ENCODE measurements around the gene PRF1.

DNA sequence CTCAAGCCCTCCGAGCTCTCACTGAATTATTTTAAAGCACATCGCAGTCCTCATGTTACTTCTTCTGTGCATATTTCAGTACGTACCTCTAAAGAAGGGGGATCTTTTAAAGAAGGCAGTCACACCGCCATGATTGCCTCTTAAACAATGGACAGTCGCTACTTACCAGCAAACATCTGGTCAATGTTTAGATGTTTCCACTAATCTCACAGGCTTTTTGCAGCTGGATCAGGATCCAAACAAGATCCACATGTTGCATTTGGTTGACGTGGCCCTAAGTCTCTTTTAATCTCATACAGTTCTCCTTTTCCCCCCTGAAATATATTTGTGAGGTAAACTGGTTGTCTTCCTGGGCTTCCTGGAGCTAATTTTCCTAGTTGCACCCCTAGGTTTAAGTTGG is 50.0 kb downstream of the PRF1 start:
- TF ChIP-seq, protein P1, sequence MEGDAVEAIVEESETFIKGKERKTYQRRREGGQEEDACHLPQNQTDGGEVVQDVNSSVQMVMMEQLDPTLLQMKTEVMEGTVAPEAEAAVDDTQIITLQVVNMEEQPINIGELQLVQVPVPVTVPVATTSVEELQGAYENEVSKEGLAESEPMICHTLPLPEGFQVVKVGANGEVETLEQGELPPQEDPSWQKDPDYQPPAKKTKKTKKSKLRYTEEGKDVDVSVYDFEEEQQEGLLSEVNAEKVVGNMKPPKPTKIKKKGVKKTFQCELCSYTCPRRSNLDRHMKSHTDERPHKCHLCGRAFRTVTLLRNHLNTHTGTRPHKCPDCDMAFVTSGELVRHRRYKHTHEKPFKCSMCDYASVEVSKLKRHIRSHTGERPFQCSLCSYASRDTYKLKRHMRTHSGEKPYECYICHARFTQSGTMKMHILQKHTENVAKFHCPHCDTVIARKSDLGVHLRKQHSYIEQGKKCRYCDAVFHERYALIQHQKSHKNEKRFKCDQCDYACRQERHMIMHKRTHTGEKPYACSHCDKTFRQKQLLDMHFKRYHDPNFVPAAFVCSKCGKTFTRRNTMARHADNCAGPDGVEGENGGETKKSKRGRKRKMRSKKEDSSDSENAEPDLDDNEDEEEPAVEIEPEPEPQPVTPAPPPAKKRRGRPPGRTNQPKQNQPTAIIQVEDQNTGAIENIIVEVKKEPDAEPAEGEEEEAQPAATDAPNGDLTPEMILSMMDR (IDR thresholded peaks at IDR 0.05; ENCODE audit: insufficient read depth, low read length): no peak
- TF ChIP-seq POLR2AphosphoS5 (IDR thresholded peaks at IDR 0.05; ENCODE audit: low read depth) (no peak), GABPA (IDR thresholded peaks at IDR 0.05; ENCODE audit: low read depth) (no peak), SPI1 (IDR thresholded peaks at IDR 0.05; ENCODE audit: borderline replicate concordance, low read depth) (no peak)
- TF ChIP-seq, protein P2, sequence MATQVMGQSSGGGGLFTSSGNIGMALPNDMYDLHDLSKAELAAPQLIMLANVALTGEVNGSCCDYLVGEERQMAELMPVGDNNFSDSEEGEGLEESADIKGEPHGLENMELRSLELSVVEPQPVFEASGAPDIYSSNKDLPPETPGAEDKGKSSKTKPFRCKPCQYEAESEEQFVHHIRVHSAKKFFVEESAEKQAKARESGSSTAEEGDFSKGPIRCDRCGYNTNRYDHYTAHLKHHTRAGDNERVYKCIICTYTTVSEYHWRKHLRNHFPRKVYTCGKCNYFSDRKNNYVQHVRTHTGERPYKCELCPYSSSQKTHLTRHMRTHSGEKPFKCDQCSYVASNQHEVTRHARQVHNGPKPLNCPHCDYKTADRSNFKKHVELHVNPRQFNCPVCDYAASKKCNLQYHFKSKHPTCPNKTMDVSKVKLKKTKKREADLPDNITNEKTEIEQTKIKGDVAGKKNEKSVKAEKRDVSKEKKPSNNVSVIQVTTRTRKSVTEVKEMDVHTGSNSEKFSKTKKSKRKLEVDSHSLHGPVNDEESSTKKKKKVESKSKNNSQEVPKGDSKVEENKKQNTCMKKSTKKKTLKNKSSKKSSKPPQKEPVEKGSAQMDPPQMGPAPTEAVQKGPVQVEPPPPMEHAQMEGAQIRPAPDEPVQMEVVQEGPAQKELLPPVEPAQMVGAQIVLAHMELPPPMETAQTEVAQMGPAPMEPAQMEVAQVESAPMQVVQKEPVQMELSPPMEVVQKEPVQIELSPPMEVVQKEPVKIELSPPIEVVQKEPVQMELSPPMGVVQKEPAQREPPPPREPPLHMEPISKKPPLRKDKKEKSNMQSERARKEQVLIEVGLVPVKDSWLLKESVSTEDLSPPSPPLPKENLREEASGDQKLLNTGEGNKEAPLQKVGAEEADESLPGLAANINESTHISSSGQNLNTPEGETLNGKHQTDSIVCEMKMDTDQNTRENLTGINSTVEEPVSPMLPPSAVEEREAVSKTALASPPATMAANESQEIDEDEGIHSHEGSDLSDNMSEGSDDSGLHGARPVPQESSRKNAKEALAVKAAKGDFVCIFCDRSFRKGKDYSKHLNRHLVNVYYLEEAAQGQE (IDR thresholded peaks at IDR 0.05; ENCODE audit: insufficient replicate concordance, low read depth): no peak

Data from HL-60 (cell line).